ENCODE data around the gene PIM3. TPM values are rescaled to one million over a fixed set of nuclear protein-coding genes. Genes with fewer than 3 reads are reported as not detected.
"Not testable (repeated sequence)": the region's sequence is repeated elsewhere in the genome, so short reads cannot be mapped to it uniquely, and the experiment has no call there.

The PIM3 gene
- total RNA-seq, 1 donor from 2014 or later, result 75.0 TPM

DNA sequence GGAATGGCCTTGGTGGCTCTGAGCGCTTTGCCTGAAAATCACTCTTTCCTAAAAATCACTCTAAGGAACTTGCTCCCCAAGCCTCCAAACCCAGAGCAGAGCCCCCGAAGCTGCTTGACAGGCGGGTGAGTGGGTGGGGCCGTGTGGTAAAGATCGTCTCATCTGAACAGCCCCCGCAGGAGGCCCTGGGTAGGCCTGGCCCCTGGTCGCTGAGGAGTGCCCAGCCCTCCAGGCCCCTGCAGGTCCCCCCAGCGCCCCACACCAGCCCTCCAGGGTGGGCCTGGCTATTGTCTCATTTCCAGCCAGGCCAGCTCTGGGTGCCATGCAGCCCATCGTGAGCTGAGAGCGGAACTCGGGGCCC, 17.2 kb upstream of the PIM3 start:
- DNase-seq (ENCODE audit: low spot score), result no peak

DNA sequence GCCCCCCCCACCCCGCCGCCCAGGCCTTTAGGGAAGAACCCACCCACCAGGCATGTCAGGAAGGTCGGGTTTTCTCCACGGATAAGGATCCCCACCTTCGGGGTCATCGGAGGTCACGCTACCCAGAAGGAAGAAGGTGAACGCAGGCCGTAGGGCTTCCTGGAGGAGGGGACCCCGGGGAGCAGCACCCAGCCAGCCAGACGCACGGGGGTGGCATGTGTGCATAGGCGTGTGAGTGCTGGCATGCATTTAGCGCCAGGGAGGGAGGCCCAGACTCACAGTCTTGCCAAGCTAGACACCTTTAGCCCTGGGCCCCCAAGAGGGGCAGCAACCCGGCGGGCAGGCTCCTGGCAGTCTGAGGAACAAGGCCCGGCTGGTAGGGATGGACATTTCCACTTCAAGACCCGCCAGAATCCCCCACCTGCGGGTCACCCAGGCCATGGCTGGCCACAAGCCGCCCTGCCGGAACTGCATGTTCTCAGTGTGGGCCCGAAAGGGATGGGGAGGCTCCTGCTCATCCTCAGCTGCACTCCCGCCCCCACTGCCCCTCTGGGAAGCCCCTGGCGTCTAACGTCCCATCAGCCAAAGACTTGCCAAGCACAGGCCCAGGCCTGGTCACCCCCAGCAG, 16.7 kb upstream of the PIM3 start:
- no peak for DNase-seq (ENCODE audit: low spot score)

DNA sequence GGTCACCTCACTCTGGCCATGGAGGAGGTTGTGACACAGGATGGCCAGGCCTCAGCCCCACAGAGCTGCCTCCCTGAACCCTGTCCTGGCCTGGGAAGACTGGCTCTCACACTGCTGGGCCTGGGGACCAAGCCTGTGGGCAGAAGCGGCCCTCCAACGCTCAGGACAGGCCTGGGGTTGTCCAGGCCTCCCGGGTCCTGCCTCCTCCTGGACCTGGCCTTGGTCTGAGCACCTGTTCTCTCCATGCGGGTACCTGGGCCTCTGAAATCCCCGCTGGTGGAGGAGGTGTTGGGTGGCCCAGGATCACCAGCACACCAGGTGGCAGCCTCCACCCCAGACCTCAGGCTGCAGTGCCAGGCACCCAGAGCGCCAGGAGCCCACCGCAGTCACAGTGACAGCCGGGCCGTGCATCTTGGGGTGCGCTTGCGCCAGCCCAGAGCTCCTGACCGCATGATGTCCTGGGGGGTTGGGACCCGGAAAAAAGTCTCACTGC, 16.1 kb upstream of the PIM3 start:
- DNase-seq (ENCODE audit: low spot score), result no peak

DNA sequence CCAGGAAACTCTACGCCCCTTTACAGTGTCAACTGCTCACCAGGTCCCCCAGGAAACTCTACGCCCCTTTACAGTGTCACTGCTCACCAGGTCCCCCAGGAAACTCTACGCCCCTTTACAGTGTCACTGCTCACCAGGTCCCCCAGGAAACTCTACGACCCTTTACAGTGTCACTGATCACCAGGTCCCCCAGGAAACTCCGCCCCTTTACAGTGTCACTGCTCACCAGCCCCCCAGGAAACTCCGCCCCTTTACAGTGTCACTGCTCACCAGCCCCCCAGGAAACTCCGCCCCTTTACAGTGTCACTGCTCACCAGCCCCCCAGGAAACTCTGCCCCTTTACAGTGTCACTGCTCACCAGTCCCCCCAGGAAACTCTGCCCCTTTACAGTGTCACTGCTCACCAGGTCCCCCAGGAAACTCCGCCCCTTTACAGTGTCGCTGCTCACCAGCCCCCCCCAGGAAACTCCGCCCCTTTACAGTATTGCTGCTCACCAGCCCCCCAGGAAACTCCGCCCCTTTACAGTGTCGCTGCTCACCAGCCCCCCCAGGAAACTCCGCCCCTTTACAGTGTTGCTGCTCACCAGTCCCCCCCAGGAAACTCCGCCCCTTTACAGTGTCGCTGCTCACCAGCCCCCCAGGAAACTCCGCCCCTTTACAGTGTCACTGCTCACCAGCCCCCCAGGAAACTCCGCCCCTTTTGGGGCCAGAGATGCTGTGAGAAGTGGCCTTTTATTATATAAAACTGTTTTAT, 15.4 kb upstream of the PIM3 start:
- not testable (repeated sequence) for DNase-seq (ENCODE audit: low spot score)

DNA sequence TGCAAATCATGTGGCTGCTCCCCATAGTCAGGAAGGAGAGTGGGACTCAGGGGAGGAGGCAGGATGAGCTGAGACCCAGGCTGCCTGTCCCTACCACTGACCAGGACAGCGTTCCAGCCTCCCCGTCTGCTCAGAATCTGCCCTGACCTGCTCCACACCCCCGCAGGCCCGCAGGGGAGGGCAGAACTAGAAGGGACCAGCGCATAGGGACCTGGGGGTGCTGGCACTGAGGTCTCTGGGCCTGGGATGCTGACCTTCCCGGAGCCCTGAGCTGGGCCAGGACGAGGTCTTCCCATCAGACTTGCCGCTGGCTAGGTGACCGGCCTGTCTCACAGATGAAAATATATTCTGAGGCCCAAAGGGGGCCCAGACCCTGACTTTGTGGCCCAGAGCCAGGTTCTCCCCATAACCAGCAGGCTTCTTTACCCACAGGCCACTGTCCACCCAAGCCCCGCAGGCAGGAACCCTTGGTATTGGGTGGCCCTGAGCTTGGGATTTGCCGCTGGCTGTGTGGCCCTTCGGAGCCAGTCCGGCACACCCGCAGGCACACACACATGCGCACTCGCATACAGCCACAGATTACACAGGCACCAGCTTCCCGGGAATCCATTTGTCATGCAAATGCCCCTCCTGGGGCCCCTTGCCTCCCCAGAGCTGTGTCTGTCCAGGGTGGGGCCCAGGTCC, 13.8 kb upstream of the PIM3 start:
- DNase-seq (ENCODE audit: low spot score), result no peak

DNA sequence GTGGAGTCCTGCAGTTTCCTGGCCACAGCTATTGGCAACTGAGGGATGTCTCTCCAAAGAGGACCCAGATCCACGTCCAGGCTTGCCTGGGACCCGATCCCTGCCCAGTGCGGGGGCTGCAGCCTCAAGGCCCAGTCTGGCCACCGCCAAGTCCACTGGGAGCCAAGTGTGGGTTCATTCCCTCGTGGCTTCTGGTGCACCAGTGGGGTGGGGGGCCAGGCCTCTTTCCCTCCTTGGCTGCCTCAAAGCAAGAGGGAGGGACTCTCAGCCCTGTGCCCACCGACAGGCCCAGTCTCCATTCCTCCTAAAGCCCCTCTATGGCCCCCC, 13.3 kb upstream of the PIM3 start:
- no peak for DNase-seq (ENCODE audit: low spot score)

DNA sequence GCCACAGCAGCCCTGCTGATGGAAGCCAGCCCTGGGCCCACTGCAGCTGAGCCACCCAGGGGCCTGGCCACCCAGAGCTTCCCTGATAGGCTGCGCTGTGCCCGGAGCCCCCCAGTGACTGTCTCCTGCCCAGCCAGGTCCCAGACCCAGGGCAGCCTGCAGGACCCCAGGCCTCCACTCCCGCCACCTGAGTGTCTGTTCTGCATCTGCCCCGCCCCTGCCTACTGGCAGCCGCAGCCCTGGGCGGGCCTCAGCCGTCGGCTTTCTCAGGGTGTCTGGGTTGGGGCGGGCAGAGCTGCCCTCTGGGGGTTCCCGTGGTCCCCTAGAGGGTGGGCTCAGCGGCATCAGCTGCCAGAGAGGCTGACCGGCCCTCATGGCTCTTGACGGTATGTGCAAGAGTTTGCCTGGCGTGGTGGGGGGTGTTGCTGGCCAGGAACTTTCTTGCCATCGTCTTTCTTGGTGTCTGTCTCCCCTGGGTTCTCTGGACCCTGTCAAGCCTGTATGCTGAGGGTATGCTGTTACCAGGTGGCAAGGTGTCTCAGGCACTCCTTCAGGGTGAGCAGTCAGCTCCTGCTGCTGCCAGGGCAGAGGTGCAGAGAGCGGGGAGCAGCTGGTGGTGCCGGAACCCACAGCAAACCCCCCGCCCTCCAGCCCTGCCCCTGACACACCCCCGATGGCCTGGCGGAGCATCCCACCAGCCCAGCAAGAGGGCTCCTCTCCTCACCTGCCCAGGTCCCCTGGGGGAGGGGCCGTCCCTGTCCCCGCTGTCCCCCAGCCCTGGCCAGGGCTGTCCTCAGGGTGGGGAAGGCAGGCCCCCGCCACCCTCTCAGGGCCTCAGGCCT, 12.2 kb upstream of the PIM3 start:
- DNase-seq (ENCODE audit: low spot score), result no peak

DNA sequence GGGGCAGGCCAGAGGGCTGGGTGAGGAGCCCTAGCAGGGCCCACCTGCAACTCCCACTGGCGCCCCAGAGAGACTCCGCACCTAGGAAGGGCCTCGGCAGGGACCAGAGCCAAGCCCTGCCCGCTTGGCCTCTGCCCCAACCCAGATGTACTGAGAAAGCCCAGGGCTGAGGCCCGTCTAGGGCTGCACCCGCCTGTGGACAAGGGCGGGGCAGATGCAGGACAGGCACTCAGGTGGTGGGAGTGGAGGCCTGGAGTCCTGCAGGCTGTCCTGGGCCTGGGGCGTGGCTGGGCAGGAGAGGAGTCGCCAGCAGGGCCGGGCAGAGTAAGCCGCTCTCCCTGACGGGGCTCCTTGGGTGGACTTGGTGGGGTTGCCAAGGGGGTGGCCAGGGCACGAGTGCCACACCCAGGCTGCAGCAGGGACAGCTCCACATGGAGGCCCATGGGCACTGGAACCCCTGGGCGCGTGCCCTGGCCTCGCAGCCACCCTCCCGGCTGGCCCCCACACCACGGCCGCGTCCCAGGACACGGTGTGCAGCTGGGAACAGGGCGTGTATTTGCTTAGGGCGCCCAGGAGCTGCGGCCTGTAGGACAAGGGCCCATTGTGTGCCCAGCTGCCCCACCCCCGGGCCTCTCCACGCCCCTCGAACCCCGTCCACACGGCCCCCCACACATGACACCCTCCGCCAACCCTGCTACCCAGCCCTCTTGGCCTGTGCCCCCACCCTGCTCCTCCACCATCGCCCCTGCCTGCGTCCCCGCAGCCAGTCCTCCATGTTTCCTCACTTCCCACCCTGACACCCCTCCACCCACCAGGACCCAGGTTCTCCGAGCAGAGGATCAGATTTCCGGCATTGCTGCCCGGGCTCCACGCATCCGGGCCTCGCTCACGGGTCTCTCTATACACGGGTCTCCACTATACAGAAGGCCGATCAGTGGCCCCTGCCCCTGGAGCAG, 11.3 kb upstream of the PIM3 start:
- DNase-seq (ENCODE audit: low spot score), result no peak

DNA sequence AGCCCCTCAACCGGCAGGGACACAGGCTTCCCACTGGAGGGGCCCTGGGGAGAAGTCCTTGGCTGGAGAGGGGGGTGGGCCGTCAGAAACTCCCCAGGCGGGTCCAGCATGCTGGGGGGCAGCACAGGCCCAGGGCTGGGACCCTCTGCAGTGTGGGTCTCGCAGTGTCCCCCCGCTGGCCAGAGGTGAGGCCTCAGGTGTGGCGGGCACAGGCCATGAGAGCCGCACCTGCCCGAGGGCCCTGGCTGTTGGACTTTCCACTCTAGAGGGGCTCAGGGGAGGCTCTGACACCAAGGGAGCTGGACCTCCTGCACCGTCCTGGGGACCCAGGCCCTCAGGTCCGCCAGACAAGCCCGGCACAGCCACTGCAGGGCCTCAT, 10.7 kb upstream of the PIM3 start:
- DNase-seq (ENCODE audit: low spot score), result no peak

DNA sequence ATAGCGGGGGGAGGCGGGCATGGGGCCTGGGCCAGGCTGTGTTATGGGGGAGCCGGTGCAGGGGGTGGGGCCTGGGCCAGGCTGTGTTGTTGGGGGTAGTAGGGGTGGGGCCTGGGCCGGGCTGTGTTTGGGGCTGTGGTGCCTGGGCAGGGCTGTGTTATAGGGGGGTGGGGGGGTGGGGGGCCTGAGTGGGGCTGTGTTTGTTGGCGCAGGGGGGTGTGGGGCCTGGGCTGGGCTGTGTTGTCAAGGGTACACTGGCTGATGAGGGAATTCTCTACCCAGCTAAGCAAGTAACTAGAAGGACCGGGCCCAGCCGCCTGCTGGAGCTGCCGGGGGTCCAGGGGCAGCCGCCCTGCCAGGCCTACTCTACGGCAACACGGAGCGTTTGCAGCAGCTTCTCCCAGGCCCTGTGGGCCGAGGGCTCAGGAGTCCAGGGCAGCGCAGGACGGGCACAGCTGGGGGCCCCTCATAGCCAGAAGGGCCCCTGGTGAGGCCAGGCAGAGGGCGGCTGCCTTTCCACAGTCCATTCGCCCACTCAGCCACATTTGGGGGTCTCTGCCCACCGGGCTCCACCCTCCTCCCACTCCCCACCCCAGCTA, 10.1 kb upstream of the PIM3 start:
- no peak for DNase-seq (ENCODE audit: low spot score)

DNA sequence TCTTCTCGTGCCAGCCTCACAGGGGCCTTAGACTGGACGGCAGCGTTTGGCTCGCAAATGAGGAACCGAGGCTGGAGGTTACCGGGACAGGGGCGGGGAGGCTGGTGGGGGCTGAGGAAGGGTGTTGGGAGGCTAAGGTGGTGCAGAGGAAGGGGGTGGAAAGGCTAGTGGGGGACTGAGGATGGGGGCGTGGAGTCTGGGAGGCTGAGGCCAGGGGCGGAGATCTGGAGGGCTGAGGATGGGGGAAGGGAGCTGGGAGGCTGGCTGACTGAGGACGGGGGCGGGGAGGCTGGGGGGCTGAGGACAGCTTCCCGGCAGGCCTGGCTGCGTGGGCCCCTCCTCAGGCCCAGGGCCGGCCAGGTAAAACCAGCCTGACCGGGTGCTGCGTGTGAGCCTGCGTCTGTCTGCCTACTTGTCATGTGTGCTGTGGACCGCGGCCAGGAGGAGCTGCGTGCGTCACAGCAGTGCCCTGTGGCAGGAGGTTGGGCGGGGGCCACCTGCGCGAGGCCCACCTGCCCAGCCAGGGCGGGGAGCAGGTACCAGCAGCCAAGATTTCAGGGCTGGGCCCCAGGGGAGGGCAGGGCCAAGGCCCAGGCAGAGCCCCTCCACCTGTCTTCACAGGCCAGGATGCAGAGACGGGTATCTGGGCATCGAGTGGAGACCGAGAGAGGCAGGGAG, 9.4 kb upstream of the PIM3 start:
- peak; percentile 91 for DNase-seq (ENCODE audit: low spot score)

DNA sequence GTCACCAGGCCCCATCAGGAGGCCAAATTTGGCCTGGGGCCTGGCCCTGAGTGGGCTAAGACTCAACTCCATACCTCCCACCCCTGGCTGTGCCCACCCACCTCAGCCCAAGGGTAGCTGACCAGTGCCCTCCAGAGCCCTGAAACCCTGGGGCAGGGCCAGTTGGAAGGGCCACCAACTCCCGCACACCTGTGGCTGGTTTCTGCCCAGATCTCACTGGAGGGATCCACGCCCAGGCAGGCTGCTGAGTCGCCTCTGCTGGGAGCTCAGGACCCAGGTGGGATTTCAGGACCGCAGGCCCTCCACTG, 8.9 kb upstream of the PIM3 start:
- no peak for DNase-seq (ENCODE audit: low spot score)

DNA sequence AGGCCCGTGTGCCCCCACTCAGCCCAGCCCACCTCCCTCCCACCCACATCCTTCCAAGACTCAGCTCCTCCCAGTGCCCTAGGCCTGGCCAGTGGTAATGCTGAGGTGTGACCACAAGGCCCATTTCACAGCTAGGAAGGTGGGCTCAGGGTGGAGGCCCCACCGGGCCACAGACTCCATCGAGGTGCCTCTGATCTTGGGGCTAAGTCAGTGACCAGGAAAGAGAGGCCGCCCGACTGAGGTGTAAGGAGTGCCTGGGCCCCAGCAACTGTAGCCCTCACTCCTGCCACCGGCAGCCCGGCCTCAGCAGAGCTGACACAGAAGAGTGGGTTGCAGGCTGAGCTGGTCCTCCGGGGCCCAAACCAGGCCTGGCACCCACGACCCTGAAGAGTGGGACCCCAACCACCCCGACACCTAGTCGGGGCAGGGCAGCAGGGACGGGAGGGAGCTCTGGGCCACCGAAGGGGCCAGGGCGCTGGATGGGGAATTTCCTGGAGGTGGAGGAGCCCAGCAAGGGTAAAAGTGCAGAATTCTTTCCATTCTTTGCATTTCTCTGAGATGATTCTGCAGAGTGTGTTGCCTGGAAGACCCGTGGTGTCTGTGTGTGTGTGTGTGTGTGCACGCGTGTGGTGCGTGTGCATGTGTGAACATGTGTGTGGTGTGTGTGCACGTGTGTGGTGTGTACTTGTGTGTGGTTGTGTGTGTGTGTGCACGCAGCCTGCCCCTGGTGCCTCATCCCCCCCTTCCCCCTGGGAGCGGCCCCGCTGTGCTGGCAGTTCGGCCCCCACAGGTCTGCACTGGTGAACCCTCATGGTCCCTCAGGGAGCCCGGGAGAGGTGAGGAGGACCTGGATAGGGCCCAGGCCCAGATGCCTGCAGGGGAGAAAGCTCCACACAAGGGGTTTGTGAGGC, 8.3 kb upstream of the PIM3 start:
- DNase-seq (ENCODE audit: low spot score), result no peak

DNA sequence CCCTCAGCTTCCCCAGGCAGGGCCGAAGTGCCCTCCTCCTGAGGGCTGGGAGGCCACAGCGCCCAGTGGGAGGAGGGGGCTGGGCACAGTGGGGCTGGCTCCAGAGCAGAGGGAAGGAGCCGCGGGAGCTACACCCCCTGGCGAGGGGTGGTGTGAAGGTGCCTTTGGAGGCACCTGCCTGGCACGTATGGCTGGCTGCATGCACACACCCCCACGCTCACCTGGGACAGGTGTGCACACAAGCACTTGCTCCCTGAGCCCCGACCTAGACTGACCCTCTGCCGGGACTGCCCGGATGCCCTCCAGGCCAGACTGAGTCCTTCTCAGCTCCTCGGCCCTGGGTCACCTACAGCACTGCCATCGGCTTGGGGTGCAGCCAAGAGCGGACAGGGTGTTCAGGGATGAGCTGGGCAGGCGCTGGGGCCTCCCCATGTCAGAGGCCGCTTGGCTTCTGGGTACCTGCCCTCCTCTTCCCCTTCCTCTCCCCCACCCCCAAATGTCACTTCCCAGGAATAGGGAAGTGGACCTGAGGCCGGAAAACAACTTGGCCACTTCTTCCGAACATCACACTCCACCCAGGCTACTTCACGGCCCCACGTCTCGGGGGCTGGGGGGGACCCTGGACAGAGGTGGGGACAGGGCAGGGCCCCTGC, 7.4 kb upstream of the PIM3 start:
- DNase-seq (ENCODE audit: low spot score), result no peak

DNA sequence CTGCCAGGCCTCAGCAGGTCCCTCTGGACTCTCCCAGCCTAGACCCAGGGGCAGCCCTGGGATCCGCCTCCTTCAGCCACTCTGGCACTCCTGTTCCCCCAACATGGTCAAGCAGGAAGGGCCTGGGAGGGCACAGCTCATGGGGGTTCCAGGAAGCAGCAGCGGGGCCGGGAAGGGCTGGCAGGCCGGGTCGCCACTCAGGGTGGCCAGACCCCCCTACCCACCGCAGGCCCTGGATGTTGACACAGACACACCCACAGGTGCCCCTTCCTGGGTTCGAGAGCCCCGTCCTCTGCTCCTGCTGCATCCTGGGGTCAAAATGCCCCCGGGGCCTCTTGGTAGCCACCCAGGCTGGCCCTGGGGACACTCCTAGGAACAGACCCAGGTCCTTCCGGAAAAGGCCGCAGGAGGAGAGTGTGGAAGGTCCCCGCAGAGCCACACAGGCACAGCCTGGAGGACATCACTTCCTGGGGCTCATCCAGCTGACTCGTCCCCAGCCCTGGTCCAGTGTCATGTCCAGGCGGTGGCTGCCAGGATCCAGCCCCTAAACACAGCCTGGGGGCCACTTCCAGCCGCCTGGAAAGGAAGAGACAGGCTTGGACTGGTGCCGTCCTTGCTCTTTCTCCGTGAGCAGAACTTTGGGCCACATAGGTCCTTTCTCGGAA, 6.8 kb upstream of the PIM3 start:
- no peak for DNase-seq (ENCODE audit: low spot score)

DNA sequence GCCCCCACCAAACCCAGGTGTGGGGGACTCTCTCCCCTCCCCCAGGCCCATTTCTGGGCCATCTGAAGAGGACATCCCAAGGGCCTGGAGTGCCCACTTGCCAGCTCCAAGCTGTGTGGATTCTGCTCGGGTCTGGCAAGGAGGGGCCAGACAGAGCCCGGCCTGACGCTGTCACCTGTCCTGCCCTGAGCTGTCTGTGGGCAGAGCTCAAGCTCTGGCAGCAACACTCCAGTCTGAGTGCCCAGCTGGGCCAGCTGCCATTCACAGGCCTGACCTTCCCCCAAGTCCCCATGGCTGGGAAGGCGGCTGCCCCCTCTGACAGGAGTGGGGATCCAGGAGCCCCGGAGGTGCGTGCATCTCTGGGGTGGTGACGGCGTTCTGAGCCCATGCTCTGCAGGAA, 6.2 kb upstream of the PIM3 start:
- DNase-seq (ENCODE audit: low spot score), result no peak

DNA sequence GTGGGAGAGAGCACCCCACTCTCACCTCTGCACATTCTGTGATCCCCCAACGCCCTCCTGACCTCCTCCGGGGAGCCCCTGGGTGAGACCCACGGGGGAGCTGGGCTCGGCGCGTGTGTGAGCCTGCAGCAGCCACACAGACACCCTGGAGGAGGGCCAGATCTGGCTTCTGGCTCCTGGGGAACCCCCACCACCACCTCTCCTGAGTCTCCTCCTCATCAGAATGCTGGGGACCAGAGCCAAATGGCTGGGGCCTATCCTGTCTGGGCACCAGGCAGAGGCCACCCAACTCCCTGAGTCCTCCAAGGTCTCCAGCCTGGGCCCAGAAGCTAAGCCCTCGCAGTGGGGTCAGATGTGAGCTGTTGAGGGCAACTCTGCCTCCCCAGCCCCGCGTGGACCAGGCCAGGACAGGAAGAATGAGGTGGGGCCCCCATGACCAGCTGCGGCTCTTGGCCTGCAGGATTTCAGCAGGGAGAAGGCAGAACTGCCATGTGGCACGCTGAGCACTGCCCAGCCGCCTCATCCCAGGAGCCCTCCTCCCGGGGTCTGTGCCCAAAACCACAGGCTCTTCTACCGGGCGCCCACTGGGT, 5.5 kb upstream of the PIM3 start:
- no peak for DNase-seq (ENCODE audit: low spot score)
